ENCODE measurements around the gene ITGAX. TPM values are rescaled to one million over a fixed set of nuclear protein-coding genes. Genes with fewer than 3 reads are reported as not detected.

Gene ITGAX
- total and polyA plus RNA-seq, 10 of the 15 experiments (the other 5 are each of a cell fraction or from before 2014, with no cell fraction given) = 1.6 to 37.9 (median 17.9) TPM

DNA sequence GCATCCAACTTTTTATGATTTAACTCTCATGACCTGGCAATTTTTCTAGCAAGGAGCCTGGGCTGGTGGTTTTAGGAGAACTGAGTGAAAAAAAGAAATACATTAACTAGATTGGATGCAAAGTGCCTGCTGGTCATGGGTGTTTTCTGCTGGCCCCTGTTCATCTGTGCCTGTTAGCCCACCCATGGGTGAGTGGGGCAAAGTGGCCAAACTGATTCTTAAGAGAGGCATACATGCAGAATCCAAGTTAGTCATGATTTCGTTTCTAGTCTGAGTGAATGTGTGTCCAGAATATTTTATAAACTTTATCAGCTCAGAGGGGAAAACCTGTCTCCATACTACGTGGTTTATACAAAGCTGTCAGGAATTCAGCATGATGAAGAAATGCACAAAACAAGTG lies 33.6 kb downstream of the ITGAX start:
- in situ Hi-C loops (cut with MboI) = no loop called here

More for the DNA sequence above, 33.6 kb downstream of the ITGAX start:
- Histone ChIP-seq H4K20me1 (ENCODE audit: control insufficient read depth, insufficient read depth) (no peaks in the 10 kb centered on the region), H3K9ac (ENCODE audit: control insufficient read depth, insufficient read depth, low read length) (no peak overlapping the region), H3K9me3 (replicated peaks; ENCODE audit: control insufficient read depth, insufficient read depth, low read length) (no peaks in the 10 kb centered on the region), H3K4me2 (ENCODE audit: control insufficient read depth, insufficient read depth) (no peak overlapping the region), H3K4me3 (no peak overlapping the region), H3K27ac (ENCODE audit: control insufficient read depth, insufficient read depth) (no peak overlapping the region), H3K79me2 (ENCODE audit: control insufficient read depth, insufficient read depth, low read length) (no peaks in the 10 kb centered on the region), H3K4me1 (ENCODE audit: control insufficient read depth, insufficient read depth, low read length) (peaks cover 4% of the 10 kb centered on the region), H3K36me3 (ENCODE audit: control insufficient read depth in 2 of 2, insufficient read depth in 2 of 2, low read length in 1 of 2) (no peaks in the 10 kb centered on the region), H2AFZ (ENCODE audit: control insufficient read depth, low read depth, low read length) (no peak overlapping the region), H3K27me3 (replicated peaks in 1 of 2; ENCODE audit: control insufficient read depth in 2 of 2, insufficient read depth in 2 of 2, low read length in 1 of 2) (peaks cover 0 to 3% of the 10 kb centered on the region in 2 experiments; a peak in 1 of 4 replicates)
- ChIA-PET CTCF (interaction anchor here (0.8 to 3.7 kb wide), 2 partner anchors 53 to 122 kb away, joined by 3 to 45 read pairs; partner anchors contain the start of gene ZNF843), RAD21 (ENCODE audit: unreplicated experiment) (interaction anchor here (0.6 kb wide), 1 partner anchor 75 kb away, joined by 3 read pairs; no protein-coding TSS in a partner anchor), POLR2A (interaction anchor here (1.7 kb wide), 1 partner anchor 12 kb away, joined by 4 read pairs; no protein-coding TSS in a partner anchor), SMC1A (ENCODE audit: uncharacterized antibody, unreplicated experiment) (interaction anchor here (1.3 kb wide), 2 partner anchors 52 to 56 kb away, joined by 3 to 4 read pairs; no protein-coding TSS in a partner anchor)
- 0% methylated on average over 2 of the region's 2 CpGs for WGBS (ENCODE audit: insufficient coverage, insufficient replicate concordance, low lambda C conversion rate, missing lambda C conversion rate)
- DNase-seq (ENCODE audit: low read depth, low spot score) (no peak), FAIRE-seq (no peak), ATAC-seq (no peak)
- intact Hi-C loops (cut with micrococcal nuclease; ENCODE audit: unreplicated experiment) = no loop called here
- TF ChIP-seq, protein P1, sequence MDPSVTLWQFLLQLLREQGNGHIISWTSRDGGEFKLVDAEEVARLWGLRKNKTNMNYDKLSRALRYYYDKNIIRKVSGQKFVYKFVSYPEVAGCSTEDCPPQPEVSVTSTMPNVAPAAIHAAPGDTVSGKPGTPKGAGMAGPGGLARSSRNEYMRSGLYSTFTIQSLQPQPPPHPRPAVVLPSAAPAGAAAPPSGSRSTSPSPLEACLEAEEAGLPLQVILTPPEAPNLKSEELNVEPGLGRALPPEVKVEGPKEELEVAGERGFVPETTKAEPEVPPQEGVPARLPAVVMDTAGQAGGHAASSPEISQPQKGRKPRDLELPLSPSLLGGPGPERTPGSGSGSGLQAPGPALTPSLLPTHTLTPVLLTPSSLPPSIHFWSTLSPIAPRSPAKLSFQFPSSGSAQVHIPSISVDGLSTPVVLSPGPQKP (IDR thresholded peaks at IDR 0.05; ENCODE audit: low read depth, low read length) = no peak
- TF ChIP-seq, protein P2, sequence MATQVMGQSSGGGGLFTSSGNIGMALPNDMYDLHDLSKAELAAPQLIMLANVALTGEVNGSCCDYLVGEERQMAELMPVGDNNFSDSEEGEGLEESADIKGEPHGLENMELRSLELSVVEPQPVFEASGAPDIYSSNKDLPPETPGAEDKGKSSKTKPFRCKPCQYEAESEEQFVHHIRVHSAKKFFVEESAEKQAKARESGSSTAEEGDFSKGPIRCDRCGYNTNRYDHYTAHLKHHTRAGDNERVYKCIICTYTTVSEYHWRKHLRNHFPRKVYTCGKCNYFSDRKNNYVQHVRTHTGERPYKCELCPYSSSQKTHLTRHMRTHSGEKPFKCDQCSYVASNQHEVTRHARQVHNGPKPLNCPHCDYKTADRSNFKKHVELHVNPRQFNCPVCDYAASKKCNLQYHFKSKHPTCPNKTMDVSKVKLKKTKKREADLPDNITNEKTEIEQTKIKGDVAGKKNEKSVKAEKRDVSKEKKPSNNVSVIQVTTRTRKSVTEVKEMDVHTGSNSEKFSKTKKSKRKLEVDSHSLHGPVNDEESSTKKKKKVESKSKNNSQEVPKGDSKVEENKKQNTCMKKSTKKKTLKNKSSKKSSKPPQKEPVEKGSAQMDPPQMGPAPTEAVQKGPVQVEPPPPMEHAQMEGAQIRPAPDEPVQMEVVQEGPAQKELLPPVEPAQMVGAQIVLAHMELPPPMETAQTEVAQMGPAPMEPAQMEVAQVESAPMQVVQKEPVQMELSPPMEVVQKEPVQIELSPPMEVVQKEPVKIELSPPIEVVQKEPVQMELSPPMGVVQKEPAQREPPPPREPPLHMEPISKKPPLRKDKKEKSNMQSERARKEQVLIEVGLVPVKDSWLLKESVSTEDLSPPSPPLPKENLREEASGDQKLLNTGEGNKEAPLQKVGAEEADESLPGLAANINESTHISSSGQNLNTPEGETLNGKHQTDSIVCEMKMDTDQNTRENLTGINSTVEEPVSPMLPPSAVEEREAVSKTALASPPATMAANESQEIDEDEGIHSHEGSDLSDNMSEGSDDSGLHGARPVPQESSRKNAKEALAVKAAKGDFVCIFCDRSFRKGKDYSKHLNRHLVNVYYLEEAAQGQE (IDR thresholded peaks at IDR 0.05; ENCODE audit: low read depth, low read length) = no peak
- TF ChIP-seq NFYB (IDR thresholded peaks at IDR 0.05; ENCODE audit: insufficient read depth, low read depth, low read length) (no peak), MYB (IDR thresholded peaks at IDR 0.05; ENCODE audit: borderline replicate concordance, low read depth, low read length) (no peak)
- TF ChIP-seq, protein P3, sequence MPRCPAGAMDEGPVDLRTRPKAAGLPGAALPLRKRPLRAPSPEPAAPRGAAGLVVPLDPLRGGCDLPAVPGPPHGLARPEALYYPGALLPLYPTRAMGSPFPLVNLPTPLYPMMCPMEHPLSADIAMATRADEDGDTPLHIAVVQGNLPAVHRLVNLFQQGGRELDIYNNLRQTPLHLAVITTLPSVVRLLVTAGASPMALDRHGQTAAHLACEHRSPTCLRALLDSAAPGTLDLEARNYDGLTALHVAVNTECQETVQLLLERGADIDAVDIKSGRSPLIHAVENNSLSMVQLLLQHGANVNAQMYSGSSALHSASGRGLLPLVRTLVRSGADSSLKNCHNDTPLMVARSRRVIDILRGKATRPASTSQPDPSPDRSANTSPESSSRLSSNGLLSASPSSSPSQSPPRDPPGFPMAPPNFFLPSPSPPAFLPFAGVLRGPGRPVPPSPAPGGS (IDR thresholded peaks at IDR 0.05; ENCODE audit: borderline replicate concordance, insufficient read depth, low read depth, low read length, poor library complexity, severe bottlenecking) = no peak
- BruUV-seq (replicated peaks) = no TSS peak

Data from GM12878 (cell line).